Endothelial cell (in vitro differentiated cells): Measurements from ENCODE around the gene GSG1L. TPM values are rescaled to one million over a fixed set of nuclear protein-coding genes. Genes with fewer than 3 reads are reported as not detected.

ENCODE experiments used
- DNase-seq: peaks from one replicate; pipeline ENCODE4 v3.0.0; 2021; ENCODE audit warnings: low spot score
- H3K27ac Mint-ChIP-seq: one replicate; pipeline ENCODE4 v1.8.0; 2021; ENCODE audit warnings: mixed read lengths, inconsistent platforms; ENCODE audit not compliant: unreplicated experiment
- H3K27me3 Mint-ChIP-seq: one replicate; pipeline ENCODE4 v1.8.0; 2021; ENCODE audit warnings: mild to moderate bottlenecking, moderate library complexity, mixed read lengths, inconsistent platforms; ENCODE audit not compliant: unreplicated experiment
- H3K36me3 Mint-ChIP-seq: one replicate; pipeline ENCODE4 v1.8.0; 2021; ENCODE audit warnings: mild to moderate bottlenecking, low read depth, mixed read lengths, inconsistent platforms; ENCODE audit not compliant: unreplicated experiment
- H3K4me1 Mint-ChIP-seq: one replicate; pipeline ENCODE4 v1.8.0; 2021; ENCODE audit warnings: mild to moderate bottlenecking, mixed read lengths, inconsistent platforms; ENCODE audit not compliant: unreplicated experiment
- H3K4me3 Mint-ChIP-seq: one replicate; pipeline ENCODE4 v1.8.0; 2021; ENCODE audit warnings: mild to moderate bottlenecking, mixed read lengths, inconsistent platforms; ENCODE audit not compliant: unreplicated experiment
- H3K9me3 Mint-ChIP-seq: one replicate; pipeline ENCODE4 v1.8.0; 2021; ENCODE audit warnings: mixed read lengths, inconsistent platforms; ENCODE audit not compliant: unreplicated experiment
- CTCF ChIP-seq: fragments of 200-600 bp; sonication (generic); IDR thresholded peaks from one replicate; pipeline ENCODE4 v1.5.0; 2021; ENCODE audit warnings: antibody characterized with exemption; ENCODE audit not compliant: unreplicated experiment
- total RNA-seq: library from RNA; stranded (reverse); fragmentation: NEBNext Ultra II Directional; extraction: Animal tissue kit (Norgen Biotek cat#: 25700); gene quantifications from one replicate; pipeline ENCODE4 v1.2.1, GENCODE V29; 2021; ENCODE audit not compliant: unreplicated experiment

GSG1L gene
- total RNA-seq, 1 donor from 2014 or later = 0.38 TPM

- Mint-ChIP-seq H3K4me1 (no peaks in the 10 kb centered on the region), H3K27me3 (peaks cover 1% of the 10 kb centered on the region), H3K27ac (no peak overlapping the region), H3K36me3 (peaks cover 3% of the 10 kb centered on the region), H3K9me3 (no peaks in the 10 kb centered on the region), H3K4me3 (no peak overlapping the region)
- no peak for DNase-seq
- TF ChIP-seq CTCF = no peak
Observed at GRCh38 chr16:27802664-27803439, 260.7 kb downstream of the GSG1L start.

- H3K9me3 Mint-ChIP-seq = no peaks in the 10 kb centered on the region
- H3K27me3 Mint-ChIP-seq = peaks cover 1% of the 10 kb centered on the region
- H3K27ac Mint-ChIP-seq = no peak overlapping the region
- no peaks in the 10 kb centered on the region for H3K4me1 Mint-ChIP-seq
- no peak for TF ChIP-seq CTCF
- peaks cover 3% of the 10 kb centered on the region for H3K36me3 Mint-ChIP-seq
- DNase-seq = no peak
- H3K4me3 Mint-ChIP-seq = no peak overlapping the region
Observed at GRCh38 chr16:27801289-27801945, 262.1 kb downstream of the GSG1L start.

- peaks cover 3% of the 10 kb centered on the region for H3K36me3 Mint-ChIP-seq
- no peaks in the 10 kb centered on the region for H3K9me3 Mint-ChIP-seq
- no peak overlapping the region for H3K27ac Mint-ChIP-seq
- DNase-seq = no peak
- H3K4me3 Mint-ChIP-seq = no peak overlapping the region
- no peak for TF ChIP-seq CTCF
- peaks cover 3% of the 10 kb centered on the region for H3K27me3 Mint-ChIP-seq
- H3K4me1 Mint-ChIP-seq = no peaks in the 10 kb centered on the region
Observed at GRCh38 chr16:27800817-27801216, 262.7 kb downstream of the GSG1L start.

- H3K4me3 Mint-ChIP-seq = no peak overlapping the region
- H3K27ac Mint-ChIP-seq = no peak overlapping the region
- no peaks in the 10 kb centered on the region for H3K9me3 Mint-ChIP-seq
- no peak for DNase-seq
- TF ChIP-seq CTCF = no peak
- H3K27me3 Mint-ChIP-seq = peaks cover 3% of the 10 kb centered on the region
- peaks cover 3% of the 10 kb centered on the region for H3K36me3 Mint-ChIP-seq
- H3K4me1 Mint-ChIP-seq = no peaks in the 10 kb centered on the region
Observed at GRCh38 chr16:27799896-27800295, 263.6 kb downstream of the GSG1L start.

GRCh38 chr16:27798241-27798640, 265.3 kb downstream of the GSG1L start:
- Mint-ChIP-seq H3K36me3 (no peaks in the 10 kb centered on the region), H3K27me3 (peaks cover 3% of the 10 kb centered on the region)
- TF ChIP-seq CTCF = no peak

More at GRCh38 chr16:27798241-27798640, 265.3 kb downstream of the GSG1L start:
- Mint-ChIP-seq H3K4me3 (no peak overlapping the region), H3K9me3 (no peaks in the 10 kb centered on the region), H3K4me1 (no peaks in the 10 kb centered on the region), H3K27ac (no peak overlapping the region)
- DNase-seq = no peak
